HFF-Myc (cell line): Measurements from ENCODE around the gene CAMK2A.

ENCODE experiments used
- DNase-seq: peaks from one replicate; pipeline ENCODE4 v3.0.0-alpha.2; 2011; ENCODE audit warnings: low read depth; ENCODE audit errors: extremely low read depth
- H3K4me3 ChIP-seq: replicated peaks from 2 replicates; pipeline ENCODE4 v1.5.1; 2011; ENCODE audit warnings: low read depth, mild to moderate bottlenecking, control low read depth, low read length
- TF ChIP-seq, protein P1 (sequence below): IDR thresholded peaks from 2 replicates; pipeline ENCODE4 v1.5.1; 2012; ENCODE audit warnings: mild to moderate bottlenecking, low read depth, low read length, control low read depth; ENCODE audit errors: missing control alignments

CAMK2A gene

GRCh38 chr5:150264667-150265603, 24.6 kb downstream of the CAMK2A start:
- TF ChIP-seq, protein P1, sequence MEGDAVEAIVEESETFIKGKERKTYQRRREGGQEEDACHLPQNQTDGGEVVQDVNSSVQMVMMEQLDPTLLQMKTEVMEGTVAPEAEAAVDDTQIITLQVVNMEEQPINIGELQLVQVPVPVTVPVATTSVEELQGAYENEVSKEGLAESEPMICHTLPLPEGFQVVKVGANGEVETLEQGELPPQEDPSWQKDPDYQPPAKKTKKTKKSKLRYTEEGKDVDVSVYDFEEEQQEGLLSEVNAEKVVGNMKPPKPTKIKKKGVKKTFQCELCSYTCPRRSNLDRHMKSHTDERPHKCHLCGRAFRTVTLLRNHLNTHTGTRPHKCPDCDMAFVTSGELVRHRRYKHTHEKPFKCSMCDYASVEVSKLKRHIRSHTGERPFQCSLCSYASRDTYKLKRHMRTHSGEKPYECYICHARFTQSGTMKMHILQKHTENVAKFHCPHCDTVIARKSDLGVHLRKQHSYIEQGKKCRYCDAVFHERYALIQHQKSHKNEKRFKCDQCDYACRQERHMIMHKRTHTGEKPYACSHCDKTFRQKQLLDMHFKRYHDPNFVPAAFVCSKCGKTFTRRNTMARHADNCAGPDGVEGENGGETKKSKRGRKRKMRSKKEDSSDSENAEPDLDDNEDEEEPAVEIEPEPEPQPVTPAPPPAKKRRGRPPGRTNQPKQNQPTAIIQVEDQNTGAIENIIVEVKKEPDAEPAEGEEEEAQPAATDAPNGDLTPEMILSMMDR: no peak
- no peak overlapping the region for H3K4me3 ChIP-seq
- no peak for DNase-seq

DNA sequence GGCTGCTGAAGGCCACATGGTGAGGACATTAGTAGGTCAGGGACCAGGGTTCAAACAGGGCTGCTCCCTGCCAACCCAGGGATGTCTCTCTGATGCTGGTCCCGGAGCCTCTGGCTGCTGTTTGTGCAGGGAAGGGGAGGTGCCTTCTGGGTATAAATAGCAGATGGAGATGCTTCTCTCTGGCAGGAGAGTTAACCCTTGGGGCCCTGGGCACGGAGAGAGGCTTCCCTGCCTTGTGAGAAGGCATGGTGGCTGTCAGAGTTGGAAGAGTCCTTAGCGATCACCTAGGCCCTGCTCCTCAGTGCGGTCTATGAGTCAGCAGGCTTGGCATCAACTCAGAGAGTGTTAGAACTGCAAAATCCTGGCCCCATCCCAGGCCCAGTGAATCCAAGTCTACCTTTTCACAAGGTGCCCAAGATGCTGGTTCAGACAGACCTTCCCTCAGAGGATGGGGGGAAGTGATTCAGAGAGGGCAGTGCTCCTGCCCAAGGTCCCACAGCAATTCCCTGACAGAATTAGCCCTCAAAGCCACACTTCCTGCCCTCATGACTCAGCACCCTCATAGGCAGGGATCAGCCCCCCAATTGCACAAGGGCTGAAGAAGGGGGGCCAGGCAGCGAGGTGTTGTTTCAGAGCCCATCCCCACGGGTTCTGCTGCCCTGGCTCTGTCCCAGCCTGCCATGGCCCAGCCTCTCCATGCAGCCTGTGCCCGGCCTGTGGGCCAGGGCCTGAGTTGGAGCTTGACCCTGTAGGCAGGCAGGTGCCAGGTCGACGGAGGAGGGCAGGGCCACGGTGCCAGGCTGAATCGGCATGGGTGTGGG, 25.6 kb downstream of the CAMK2A start:
- H3K4me3 ChIP-seq: no peak overlapping the region
- TF ChIP-seq, protein P1: no peak
- DNase-seq: peak; percentile 66

GRCh38 chr5:150263375-150263775, 26.2 kb downstream of the CAMK2A start:
- TF ChIP-seq, protein P1: no peak
- H3K4me3 ChIP-seq: no peak overlapping the region

DNA sequence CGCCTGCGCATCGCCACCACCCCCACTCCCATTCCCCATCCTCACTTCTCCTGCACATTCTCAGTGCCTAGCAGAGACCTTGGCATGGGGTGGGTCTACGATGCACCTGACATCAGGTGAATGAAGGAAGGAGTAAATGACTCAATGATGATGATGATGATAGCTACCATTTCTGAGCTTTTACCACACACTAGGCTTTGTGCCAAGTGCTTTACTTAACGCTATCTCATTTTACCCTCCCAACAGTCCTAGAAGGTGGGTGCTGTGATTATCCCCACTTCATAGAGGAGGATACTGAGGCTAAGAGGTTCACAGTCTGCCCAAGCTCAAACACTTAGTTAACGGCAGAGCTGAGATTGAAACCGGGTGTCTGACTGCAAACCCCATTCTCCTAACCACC, 27.1 kb downstream of the CAMK2A start:
- no peak for DNase-seq
- TF ChIP-seq, protein P1: no peak
- H3K4me3 ChIP-seq: no peak overlapping the region

More at GRCh38 chr5:150263375-150263775, 26.2 kb downstream of the CAMK2A start:
- no peak for DNase-seq

- TF ChIP-seq, protein P1: no peak
- no peak for DNase-seq
- no peak overlapping the region for H3K4me3 ChIP-seq
These were observed 28.3 kb downstream of the CAMK2A start for GRCh38 chr5:150261231-150261630.

DNA sequence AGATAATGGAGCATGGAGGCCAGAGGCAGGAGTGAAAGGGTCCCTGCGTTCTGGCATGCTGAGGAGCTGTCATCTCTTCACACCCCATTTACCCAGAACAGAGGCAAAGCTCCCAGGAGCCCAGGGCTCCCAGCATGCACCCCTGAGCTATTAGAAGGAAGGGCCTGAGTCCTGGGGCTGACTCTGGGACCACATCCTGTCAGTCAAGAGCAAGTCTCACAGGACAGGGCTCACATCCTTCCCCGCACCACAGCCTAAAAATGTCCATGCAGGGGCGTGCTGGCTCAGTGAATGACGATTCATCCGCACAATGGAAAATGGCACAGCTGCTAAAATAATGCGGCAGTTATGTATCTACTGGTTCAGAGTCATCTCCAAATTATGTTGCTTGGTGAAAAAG, 31.4 kb downstream of the CAMK2A start:
- DNase-seq: no peak
- no peak overlapping the region for H3K4me3 ChIP-seq
- TF ChIP-seq, protein P1: no peak
